GM19328 (cell line): ENCODE results near the gene KCNH2.
"Not testable (repeated sequence)": the region's sequence is repeated elsewhere in the genome, so short reads cannot be mapped to it uniquely, and the experiment has no call there.

Experiments used
- ATAC-seq: cut with Tn5 transposase; IDR thresholded peaks from one replicate; pipeline ENCODE4 v1.9.1; 2021; ENCODE audit warnings: mild to moderate bottlenecking, moderate library complexity; ENCODE audit not compliant: unreplicated experiment

KCNH2 gene

GRCh38 chr7:151012031-151012692 is 34.0 kb upstream of the KCNH2 start:
- no peak for ATAC-seq

DNA sequence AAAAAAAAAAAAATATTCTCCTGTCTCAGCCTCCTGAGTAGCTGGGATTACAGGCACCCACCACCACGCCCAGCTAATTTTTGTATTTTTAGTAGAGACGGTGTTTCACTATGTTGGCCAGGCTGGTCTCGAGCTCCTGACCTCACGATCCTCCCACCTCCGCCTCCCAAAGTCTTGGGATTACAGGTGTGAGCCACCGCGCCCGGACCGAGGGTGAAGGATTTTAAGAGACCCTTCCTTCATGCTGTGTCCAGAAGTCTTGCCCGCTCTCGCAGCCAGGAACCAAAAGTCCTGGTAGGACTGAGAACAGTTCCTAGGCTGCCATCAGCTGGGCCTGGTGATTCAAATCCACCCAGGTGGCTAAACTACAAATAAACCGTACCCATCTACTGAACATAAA is 33.5 kb upstream of the KCNH2 start:
- ATAC-seq, result not testable (repeated sequence)

GRCh38 chr7:151011097-151011409 is 32.9 kb upstream of the KCNH2 start:
- ATAC-seq, result no peak

GRCh38 chr7:151010307-151011096 is 32.4 kb upstream of the KCNH2 start:
- no peak for ATAC-seq

DNA sequence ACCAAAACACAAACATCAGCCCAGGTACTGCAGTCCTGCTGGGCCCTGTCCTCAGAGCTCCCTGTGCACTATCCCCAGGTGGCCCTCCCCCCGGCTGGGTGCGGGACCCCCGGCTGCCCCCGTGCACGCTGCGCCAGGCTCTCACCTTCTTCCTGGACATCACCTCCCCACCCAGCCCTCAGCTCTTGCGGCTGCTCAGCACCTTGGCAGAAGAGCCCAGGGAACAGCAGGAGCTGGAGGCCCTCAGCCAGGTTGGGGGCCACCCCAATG is 31.9 kb upstream of the KCNH2 start:
- no peak for ATAC-seq

DNA sequence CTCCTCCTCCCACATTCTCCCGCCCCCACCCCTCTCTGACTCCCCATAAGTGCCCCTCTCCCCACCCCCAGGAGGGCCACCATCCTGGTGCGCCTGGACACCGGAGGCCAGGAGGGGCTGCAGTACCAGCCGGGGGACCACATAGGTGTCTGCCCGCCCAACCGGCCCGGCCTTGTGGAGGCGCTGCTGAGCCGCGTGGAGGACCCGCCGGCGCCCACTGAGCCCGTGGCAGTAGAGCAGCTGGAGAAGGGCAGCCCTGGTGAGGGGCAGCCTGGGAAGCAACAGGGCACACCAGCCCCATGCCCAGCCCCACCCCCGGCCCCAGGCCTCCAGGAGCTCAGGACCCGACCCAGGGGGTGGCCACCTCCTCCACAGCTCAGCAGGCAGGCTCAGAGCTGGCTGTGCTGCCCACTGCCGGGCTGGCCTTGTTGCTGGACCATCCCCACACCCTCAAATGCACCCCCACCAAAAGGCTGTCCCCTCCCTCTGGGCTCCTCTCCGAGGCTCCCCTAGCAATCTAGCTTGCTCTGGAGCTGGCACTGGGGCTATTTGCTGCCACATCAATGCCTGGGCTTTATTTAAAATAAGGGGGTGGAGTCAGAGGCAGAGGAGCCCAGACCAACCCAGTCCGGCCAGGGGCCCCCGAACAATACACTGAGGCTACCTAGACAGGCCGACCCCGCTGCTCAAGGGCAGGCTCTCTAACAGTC is 31.4 kb upstream of the KCNH2 start:
- ATAC-seq, result no peak

DNA sequence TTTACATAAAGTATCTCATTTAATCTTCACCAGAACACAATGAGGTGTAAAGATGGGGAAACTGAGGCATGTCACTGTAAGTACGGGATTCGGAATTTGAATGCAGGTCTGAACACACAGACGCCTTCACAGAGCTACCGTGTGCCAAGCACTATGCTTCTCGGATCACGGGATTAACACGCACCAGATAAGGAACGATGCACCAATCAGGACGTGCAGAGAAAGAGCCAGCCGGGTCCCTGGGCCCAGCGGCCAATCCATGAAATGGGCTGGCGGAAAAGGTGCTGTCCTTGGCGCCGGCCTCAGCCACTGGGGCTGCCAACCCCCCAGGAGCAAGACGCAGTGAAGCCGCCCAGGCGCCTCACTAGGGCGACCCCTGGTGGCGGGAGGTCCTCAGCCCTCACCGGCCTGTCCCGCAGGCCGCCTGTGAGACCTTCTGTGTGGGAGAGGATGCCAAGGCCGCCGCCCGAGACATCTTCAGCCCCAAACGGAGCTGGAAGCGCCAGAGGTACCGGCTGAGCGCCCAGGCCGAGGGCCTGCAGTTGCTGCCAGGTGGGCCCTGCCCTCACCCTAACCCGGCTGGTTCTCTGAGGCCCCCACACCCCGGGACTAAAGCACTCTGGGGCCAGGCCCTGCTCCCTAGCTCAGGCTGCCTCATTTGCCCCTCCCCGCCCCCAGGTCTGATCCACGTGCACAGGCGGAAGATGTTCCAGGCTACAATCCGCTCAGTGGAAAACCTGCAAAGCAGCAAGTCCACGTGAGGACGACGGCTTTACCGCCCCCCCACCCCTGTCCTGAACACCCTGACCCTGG is 30.6 kb upstream of the KCNH2 start:
- ATAC-seq, result no peak

DNA sequence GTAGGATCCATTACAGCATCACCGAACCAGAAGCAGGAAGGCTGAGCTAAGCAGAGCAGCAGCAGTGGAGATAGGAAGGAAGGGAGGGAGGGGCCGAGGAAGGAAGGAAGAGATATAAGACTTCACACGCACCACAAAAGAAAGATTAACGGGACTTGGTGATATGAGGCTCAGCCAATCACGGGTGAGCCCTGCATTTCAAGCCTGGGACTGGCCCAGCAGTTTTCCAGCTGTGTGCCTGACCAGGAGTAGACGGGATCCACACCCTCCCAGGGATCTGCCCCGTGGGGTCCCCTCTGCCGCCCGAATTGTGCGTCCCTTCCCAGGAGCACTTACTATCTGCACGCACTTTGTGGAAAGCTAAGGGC is 30.0 kb upstream of the KCNH2 start:
- no peak for ATAC-seq

GRCh38 chr7:151007469-151007898 is 29.4 kb upstream of the KCNH2 start:
- no peak for ATAC-seq

GRCh38 chr7:151006590-151007300 is 28.6 kb upstream of the KCNH2 start:
- ATAC-seq, result no peak

DNA sequence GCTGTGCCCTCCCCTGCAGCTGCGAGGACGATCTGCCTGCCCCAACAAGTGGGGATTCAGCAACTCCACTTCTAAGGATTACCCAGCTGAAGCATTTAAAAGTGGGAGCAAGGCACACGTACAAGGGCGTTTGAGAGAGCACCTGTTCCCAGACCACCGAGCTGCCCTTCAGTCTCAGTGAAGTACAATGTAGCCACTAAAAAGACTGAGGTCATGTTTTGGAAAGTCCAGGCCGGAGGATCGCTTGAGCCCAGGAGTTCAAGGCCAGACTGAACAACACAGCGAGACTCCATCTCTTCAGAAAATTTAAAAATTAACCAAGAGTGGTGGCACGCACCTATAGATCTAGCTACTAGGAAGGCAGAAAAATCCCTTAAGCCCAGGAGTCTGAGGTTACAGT is 27.4 kb upstream of the KCNH2 start:
- ATAC-seq, result no peak

- ATAC-seq, result no peak
Measured at GRCh38 chr7:151003572-151003971, 25.5 kb upstream of the KCNH2 start.

DNA sequence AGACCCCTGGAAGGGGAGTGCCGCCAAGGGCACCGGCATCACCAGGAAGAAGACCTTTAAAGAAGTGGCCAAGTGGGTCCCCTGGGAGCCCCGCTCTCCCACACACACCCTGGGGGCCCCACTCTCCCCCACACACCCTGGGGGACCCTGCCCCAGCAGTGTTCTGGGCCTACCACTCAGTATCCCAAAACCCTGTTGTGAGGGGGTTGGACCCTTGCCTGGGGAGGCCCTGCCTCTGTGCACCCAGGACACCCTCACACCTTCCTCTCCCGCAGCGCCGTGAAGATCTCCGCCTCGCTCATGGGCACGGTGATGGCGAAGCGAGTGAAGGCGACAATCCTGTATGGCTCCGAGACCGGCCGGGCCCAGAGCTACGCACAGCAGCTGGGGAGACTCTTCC is 23.4 kb upstream of the KCNH2 start:
- ATAC-seq, result no peak

- no peak for ATAC-seq
Measured at GRCh38 chr7:151000897-151001495, 22.9 kb upstream of the KCNH2 start.

DNA sequence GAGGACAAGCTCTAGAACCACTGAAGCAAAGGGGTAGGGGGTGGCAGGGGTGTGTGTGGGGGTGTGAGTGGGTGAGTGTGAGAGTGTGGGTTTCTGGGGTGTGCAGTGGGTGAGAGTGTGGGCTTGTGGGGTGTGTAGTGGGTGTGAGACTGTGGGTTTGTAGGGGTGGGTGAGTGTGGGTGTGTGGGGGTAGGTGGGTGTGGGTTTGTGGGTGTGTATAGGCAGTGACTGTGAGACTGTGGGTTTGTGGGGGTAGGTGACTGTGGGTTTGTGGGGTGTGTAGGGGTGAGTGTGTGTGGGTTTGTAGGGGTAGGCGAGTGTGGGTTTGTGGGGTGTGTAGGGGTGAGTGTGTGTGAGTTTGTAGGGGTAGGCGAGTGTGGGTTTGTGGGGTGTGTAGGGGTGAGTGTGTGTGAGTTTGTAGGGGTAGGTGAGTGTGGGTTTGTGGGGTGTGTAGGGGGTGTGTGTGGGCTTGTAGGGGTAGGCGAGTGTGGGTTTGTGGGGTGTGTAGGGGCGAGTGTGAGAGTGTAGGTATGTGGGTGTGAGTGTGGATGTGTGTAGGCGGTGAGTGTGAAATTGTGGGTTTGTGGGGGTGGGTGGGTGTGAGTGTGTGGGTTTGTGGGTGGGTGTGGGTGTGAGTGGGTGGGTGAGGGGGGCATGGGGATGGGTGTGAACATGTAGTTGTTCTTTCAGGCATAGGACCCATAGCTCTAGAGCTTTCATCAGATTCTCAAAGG is 21.5 kb upstream of the KCNH2 start:
- no peak for ATAC-seq

- no peak for ATAC-seq
Measured at GRCh38 chr7:150999001-150999400, 20.9 kb upstream of the KCNH2 start.

DNA sequence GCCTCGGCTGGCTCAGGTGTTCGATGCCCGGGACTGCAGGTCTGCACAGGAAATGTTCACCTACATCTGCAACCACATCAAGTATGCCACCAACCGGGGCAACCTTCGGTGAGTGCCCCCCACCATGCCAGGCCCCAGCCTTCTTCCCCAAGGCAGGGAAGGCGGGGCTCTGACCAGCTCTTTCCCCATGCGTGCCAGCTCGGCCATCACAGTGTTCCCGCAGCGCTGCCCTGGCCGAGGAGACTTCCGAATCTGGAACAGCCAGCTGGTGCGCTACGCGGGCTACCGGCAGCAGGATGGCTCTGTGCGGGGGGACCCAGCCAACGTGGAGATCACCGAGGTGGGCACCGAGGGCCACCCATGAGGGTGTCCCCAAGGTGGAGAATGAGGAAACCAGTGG is 20.2 kb upstream of the KCNH2 start:
- no peak for ATAC-seq

GRCh38 chr7:150997817-150998216 is 19.7 kb upstream of the KCNH2 start:
- ATAC-seq, result no peak

DNA sequence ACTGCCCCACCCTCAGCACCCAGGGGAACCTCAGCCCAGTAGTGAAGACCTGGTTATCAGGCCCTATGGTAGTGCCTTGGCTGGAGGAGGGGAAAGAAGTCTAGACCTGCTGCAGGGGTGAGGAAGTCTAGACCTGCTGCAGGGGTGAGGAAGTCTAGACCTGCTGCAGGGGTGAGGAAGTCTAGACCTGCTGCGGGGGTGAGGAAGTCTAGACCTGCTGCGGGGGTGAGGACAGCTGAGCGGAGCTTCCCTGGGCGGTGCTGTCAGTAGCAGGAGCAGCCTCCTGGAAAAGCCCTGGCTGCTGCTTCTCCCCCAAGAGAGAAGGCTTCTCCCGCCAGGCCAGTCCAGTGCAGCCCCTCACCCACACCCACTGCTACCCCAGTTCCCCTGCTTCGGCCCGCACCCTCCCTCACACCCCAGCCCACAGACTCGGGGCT is 19.0 kb upstream of the KCNH2 start:
- no peak for ATAC-seq
